Mucosa of stomach (tissue), 1 donor: Measurements from ENCODE around the gene SLC6A9.

Source experiments
- H3K27me3 ChIP-seq: one replicate; pipeline ENCODE4 v1.7.0; 2013; ENCODE audit warnings: mild to moderate bottlenecking, low read length; ENCODE audit not compliant: control insufficient read depth, insufficient read depth
- H3K36me3 ChIP-seq: one replicate; pipeline ENCODE4 v1.7.0; 2013; ENCODE audit warnings: low read length; ENCODE audit not compliant: control insufficient read depth, insufficient read depth
- H3K4me1 ChIP-seq: one replicate; pipeline ENCODE4 v1.7.0; 2013; ENCODE audit warnings: mild to moderate bottlenecking, low read length; ENCODE audit not compliant: control insufficient read depth, insufficient read depth
- H3K4me3 ChIP-seq: one replicate; pipeline ENCODE4 v1.7.0; 2013; ENCODE audit warnings: low read length
- H3K9ac ChIP-seq: one replicate; pipeline ENCODE4 v1.7.0; 2013; ENCODE audit warnings: mild to moderate bottlenecking, low read length, moderate library complexity
- H3K9me3 ChIP-seq: one replicate; pipeline ENCODE4 v1.7.0; 2013; ENCODE audit warnings: mild to moderate bottlenecking, low read length, moderate library complexity; ENCODE audit not compliant: control insufficient read depth
- donor health status: Pancreatic carcinoma.

SLC6A9 gene

GRCh38 chr1:44062656-44063179 lies 31.5 kb upstream of the SLC6A9 start:
- Histone ChIP-seq H3K9ac (no peak overlapping the region), H3K36me3 (no peaks in the 10 kb centered on the region), H3K4me1 (no peaks in the 10 kb centered on the region), H3K27me3 (no peaks in the 10 kb centered on the region), H3K9me3 (no peaks in the 10 kb centered on the region), H3K4me3 (no peak overlapping the region)

GRCh38 chr1:44061857-44062256 lies 30.6 kb upstream of the SLC6A9 start:
- no peaks in the 10 kb centered on the region for H3K36me3 ChIP-seq
- H3K9ac ChIP-seq, result no peak overlapping the region
- no peaks in the 10 kb centered on the region for H3K4me1 ChIP-seq
- no peak overlapping the region for H3K4me3 ChIP-seq
- no peaks in the 10 kb centered on the region for H3K27me3 ChIP-seq
- H3K9me3 ChIP-seq, result no peaks in the 10 kb centered on the region

- H3K9me3 ChIP-seq, result no peaks in the 10 kb centered on the region
Observed at GRCh38 chr1:44060830-44061267, 29.6 kb upstream of the SLC6A9 start.

GRCh38 chr1:44059664-44060355 lies 28.5 kb upstream of the SLC6A9 start:
- Histone ChIP-seq H3K27me3 (no peaks in the 10 kb centered on the region), H3K9me3 (no peaks in the 10 kb centered on the region), H3K36me3 (no peaks in the 10 kb centered on the region), H3K4me1 (no peaks in the 10 kb centered on the region), H3K9ac (no peak overlapping the region), H3K4me3 (no peak overlapping the region)

More at GRCh38 chr1:44060830-44061267, 29.6 kb upstream of the SLC6A9 start:
- H3K27me3 ChIP-seq, result no peaks in the 10 kb centered on the region
- H3K9ac ChIP-seq, result no peak overlapping the region
- no peaks in the 10 kb centered on the region for H3K4me1 ChIP-seq
- H3K4me3 ChIP-seq, result no peak overlapping the region
- H3K36me3 ChIP-seq, result no peaks in the 10 kb centered on the region

- no peak overlapping the region for H3K9ac ChIP-seq
- no peaks in the 10 kb centered on the region for H3K4me1 ChIP-seq
- no peak overlapping the region for H3K4me3 ChIP-seq
- H3K36me3 ChIP-seq, result no peaks in the 10 kb centered on the region
- H3K27me3 ChIP-seq, result no peaks in the 10 kb centered on the region
- no peaks in the 10 kb centered on the region for H3K9me3 ChIP-seq
Observed at GRCh38 chr1:44059212-44059611, 27.9 kb upstream of the SLC6A9 start.

- Histone ChIP-seq H3K9ac (no peak overlapping the region), H3K4me3 (no peak overlapping the region), H3K36me3 (no peaks in the 10 kb centered on the region), H3K27me3 (no peaks in the 10 kb centered on the region), H3K4me1 (no peaks in the 10 kb centered on the region), H3K9me3 (no peaks in the 10 kb centered on the region)
Observed at GRCh38 chr1:44057293-44057692, 26.0 kb upstream of the SLC6A9 start.

GRCh38 chr1:44053394-44053793 lies 22.1 kb upstream of the SLC6A9 start:
- Histone ChIP-seq H3K4me1 (no peaks in the 10 kb centered on the region), H3K36me3 (no peaks in the 10 kb centered on the region), H3K27me3 (no peaks in the 10 kb centered on the region), H3K9me3 (no peaks in the 10 kb centered on the region), H3K9ac (no peak overlapping the region), H3K4me3 (no peak overlapping the region)

- Histone ChIP-seq H3K27me3 (no peaks in the 10 kb centered on the region), H3K4me1 (no peaks in the 10 kb centered on the region), H3K4me3 (no peak overlapping the region), H3K9ac (no peak overlapping the region), H3K36me3 (no peaks in the 10 kb centered on the region), H3K9me3 (no peaks in the 10 kb centered on the region)
Observed at GRCh38 chr1:44050261-44050660, 19.0 kb upstream of the SLC6A9 start.

GRCh38 chr1:44049839-44050238 lies 18.6 kb upstream of the SLC6A9 start:
- Histone ChIP-seq H3K9ac (no peak overlapping the region), H3K4me3 (no peak overlapping the region)

GRCh38 chr1:44048532-44049215 lies 17.4 kb upstream of the SLC6A9 start:
- H3K9ac ChIP-seq, result no peak overlapping the region
- H3K4me1 ChIP-seq, result no peaks in the 10 kb centered on the region
- peaks cover under 1% of the 10 kb centered on the region for H3K27me3 ChIP-seq
- no peak overlapping the region for H3K4me3 ChIP-seq
- no peaks in the 10 kb centered on the region for H3K36me3 ChIP-seq
- no peaks in the 10 kb centered on the region for H3K9me3 ChIP-seq

More at GRCh38 chr1:44049839-44050238, 18.6 kb upstream of the SLC6A9 start:
- Histone ChIP-seq H3K27me3 (no peaks in the 10 kb centered on the region), H3K36me3 (no peaks in the 10 kb centered on the region), H3K9me3 (no peaks in the 10 kb centered on the region), H3K4me1 (no peaks in the 10 kb centered on the region)

GRCh38 chr1:44047131-44047530 lies 15.9 kb upstream of the SLC6A9 start:
- Histone ChIP-seq H3K9me3 (no peaks in the 10 kb centered on the region), H3K9ac (no peak overlapping the region), H3K4me1 (no peaks in the 10 kb centered on the region), H3K36me3 (no peaks in the 10 kb centered on the region), H3K27me3 (peaks cover 4% of the 10 kb centered on the region), H3K4me3 (no peak overlapping the region)

- peaks cover 4% of the 10 kb centered on the region for H3K27me3 ChIP-seq
- no peak overlapping the region for H3K4me3 ChIP-seq
- no peaks in the 10 kb centered on the region for H3K9me3 ChIP-seq
- H3K36me3 ChIP-seq, result no peaks in the 10 kb centered on the region
- H3K4me1 ChIP-seq, result no peaks in the 10 kb centered on the region
- no peak overlapping the region for H3K9ac ChIP-seq
Observed at GRCh38 chr1:44045064-44045463, 13.8 kb upstream of the SLC6A9 start.
